ENCODE data around the gene SNX13.

Gene SNX13

DNA sequence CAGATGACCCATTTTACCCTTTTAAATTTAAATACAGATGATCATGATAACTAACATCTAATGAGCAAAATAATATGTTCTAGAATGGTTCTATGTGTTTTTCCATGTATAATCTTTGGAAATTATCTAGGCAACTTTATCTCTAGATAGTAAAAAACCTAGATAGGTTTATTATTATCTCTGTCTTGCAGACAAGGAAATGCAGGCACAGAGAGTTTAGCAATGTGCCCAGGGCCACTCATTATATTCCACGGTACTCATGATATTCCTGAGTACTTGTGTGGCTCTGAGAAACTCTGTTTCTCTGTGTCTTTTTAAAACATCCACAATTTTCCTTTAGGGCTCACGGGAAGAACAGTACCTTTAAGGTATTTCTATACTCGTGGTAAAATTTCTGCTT is 26.4 kb upstream of the SNX13 start:
- ATAC-seq (replicated peaks) (no peak), DNase-seq (no peak)
- no peak overlapping the region for H3K4me3 Mint-ChIP-seq
- H3K9me3 Mint-ChIP-seq: no peaks in the 10 kb centered on the region
- no peaks in the 10 kb centered on the region for H3K36me3 Mint-ChIP-seq (ENCODE audit: insufficient read depth)
- no peak overlapping the region for H3K27ac Mint-ChIP-seq
- peaks cover 0 to 17% of the 10 kb centered on the region in 2 donors for H3K27me3 Mint-ChIP-seq
- H3K4me1 Mint-ChIP-seq (ENCODE audit: low read depth in 2 of 2): no peaks in the 10 kb centered on the region

DNA sequence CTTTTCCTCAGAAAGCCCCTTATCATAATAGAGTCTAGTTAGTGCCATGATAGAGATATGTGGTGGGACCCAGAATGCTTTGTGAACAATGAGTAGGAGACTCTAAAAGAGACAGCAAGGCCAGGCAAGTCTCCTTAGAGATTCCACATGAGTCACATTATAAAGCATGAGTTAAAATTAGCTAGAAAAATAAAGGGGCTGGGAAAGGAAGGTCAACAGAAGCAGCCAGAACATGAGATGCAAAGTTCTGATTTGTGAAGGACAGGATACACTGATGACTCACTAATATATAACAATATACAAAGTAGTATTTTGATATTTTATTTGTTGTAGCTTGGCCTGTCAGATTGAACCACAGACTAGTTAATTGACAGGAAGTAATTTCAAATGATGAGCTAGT is 25.3 kb upstream of the SNX13 start:
- H3K4me3 Mint-ChIP-seq: no peak overlapping the region
- H3K36me3 Mint-ChIP-seq (ENCODE audit: insufficient read depth): no peaks in the 10 kb centered on the region
- H3K9me3 Mint-ChIP-seq: no peaks in the 10 kb centered on the region
- ATAC-seq (replicated peaks): no peak
- DNase-seq: no peak
- H3K4me1 Mint-ChIP-seq (ENCODE audit: low read depth in 2 of 2): no peaks in the 10 kb centered on the region
- no peak overlapping the region for H3K27ac Mint-ChIP-seq
- H3K27me3 Mint-ChIP-seq: peaks cover 0 to 19% of the 10 kb centered on the region in 2 donors

DNA sequence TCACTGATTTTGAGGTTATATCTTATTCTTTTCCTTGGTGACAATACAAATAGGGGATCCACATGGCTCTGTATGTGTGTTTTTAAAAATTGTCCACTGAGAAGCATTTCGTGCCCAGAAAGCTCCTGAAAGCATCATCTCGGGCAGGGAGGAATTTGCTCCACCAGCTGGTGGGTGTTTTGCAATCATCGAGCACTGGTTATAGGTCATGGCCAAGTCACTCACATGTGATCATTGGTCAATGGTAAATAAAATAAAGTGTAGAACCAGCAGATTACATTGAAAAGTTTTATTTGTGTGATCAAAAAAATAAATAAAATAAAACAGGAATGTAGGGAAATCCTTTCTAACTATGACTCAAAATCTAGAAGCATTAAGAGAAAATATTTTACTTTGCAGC is 23.0 kb upstream of the SNX13 start:
- Mint-ChIP-seq H3K9me3 (no peaks in the 10 kb centered on the region), H3K4me1 (ENCODE audit: low read depth in 2 of 2) (no peaks in the 10 kb centered on the region), H3K27me3 (peaks cover 6 to 22% of the 10 kb centered on the region in 2 donors), H3K27ac (no peak overlapping the region), H3K36me3 (ENCODE audit: insufficient read depth) (no peaks in the 10 kb centered on the region), H3K4me3 (no peak overlapping the region)
- DNase-seq (no peak), ATAC-seq (replicated peaks) (no peak)

DNA sequence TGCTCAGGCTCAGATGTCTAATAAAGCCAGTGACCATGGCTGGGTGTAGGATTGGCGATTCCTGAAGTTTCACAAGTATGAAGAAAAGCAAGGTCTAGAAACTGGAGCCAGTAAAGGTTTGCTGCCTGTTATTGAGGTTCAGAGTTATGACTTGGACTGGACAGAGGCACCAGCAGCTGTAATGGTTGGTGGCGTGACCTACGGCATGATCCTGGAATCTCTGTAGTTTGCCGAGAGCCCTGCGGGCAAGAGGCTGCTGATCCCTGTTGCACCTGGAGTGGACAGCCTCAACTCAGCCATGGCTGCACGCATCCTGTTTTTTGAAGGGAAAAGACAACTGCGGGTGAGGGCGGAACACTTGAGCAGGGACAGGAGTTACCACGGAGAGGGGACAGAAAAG is 22.4 kb upstream of the SNX13 start:
- Mint-ChIP-seq H3K9me3 (no peaks in the 10 kb centered on the region), H3K4me3 (no peak overlapping the region), H3K4me1 (ENCODE audit: low read depth in 2 of 2) (no peaks in the 10 kb centered on the region), H3K27ac (no peak overlapping the region), H3K27me3 (peaks cover 12 to 24% of the 10 kb centered on the region in 2 donors), H3K36me3 (ENCODE audit: insufficient read depth) (no peaks in the 10 kb centered on the region)
- DNase-seq (no peak), ATAC-seq (replicated peaks) (no peak)

DNA sequence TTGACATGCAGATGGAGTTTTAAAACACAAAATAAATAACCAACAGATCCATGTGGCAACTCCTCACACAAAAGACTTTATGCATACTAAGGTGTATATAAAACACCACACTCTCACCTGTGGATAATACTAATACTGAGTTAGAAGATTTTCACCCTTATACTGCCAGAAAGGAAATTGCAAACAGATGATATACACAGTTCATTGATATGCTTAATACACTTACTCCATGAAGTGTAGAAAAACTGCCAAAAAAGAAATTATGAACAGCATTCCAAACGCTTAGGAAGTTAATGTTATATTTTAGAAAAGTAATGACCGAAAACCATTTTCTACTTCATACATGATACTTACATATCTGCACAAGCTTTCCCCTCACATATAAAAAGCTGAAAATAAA is 17.6 kb upstream of the SNX13 start:
- no peaks in the 10 kb centered on the region for H3K36me3 Mint-ChIP-seq (ENCODE audit: insufficient read depth)
- no peak for ATAC-seq (replicated peaks)

DNA sequence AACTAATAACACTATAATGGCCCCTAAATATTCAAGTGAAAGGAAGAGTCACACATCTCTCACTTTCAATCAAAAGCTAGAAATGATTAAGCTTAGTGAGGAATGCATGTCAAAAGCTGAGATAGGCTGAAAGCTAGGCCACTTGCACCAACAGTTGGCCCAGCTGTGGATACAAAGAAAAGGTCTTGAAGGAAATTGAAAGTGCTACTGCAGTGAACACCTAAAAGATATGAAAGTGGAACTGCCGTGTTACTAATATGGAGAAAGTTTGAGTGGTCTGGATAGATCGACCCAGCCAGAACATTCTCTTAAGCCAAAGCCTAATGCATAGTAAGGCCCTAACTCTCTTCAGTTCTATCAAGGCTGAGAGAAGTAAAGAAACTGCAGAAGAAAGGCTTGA is 12.1 kb upstream of the SNX13 start:
- DNase-seq (no peak), ATAC-seq (replicated peaks) (peak; percentile 54)
- Mint-ChIP-seq H3K9me3 (no peaks in the 10 kb centered on the region), H3K27me3 (no peaks in the 10 kb centered on the region), H3K4me3 (peak overlapping the region; percentile 66 to 69), H3K36me3 (ENCODE audit: insufficient read depth) (no peaks in the 10 kb centered on the region), H3K4me1 (ENCODE audit: low read depth in 2 of 2) (peaks cover 6 to 18% of the 10 kb centered on the region in 2 donors), H3K27ac (peak overlapping the region in 1 of 2 donors; percentile 16)

More for the DNA sequence above, 17.6 kb upstream of the SNX13 start:
- no peak for DNase-seq
- H3K27ac Mint-ChIP-seq: no peak overlapping the region
- H3K27me3 Mint-ChIP-seq: peaks cover 12 to 18% of the 10 kb centered on the region in 2 donors
- no peak overlapping the region for H3K4me3 Mint-ChIP-seq
- peaks cover 0 to 5% of the 10 kb centered on the region in 2 donors for H3K4me1 Mint-ChIP-seq (ENCODE audit: low read depth in 2 of 2)
- H3K9me3 Mint-ChIP-seq: no peaks in the 10 kb centered on the region

DNA sequence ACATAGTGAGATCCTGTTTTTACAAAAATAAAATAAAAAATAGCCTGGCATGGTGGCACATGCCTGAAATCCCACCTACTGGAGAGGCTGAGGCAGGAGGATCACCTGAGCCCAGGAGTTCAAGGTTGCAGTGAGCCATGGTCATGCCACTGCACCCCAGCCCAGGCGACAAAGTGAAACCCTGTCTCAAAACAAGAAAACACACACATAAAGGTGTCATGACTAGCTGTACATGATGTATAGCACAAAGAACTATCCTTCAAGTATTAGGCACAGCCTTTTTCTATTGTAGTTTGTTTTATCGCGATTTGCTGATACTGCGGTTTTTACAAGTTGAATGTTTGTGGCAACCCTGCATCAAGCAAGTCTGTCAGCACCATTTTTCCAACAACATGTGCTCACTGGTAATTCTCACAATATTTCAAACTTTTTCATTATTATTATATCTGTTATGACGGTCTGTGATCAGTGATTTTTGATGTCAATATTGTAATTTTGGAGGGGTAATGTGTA is 11.5 kb upstream of the SNX13 start:
- H3K4me1 Mint-ChIP-seq (ENCODE audit: low read depth in 2 of 2): peaks cover 6 to 21% of the 10 kb centered on the region in 2 donors
- DNase-seq (no peak), ATAC-seq (replicated peaks) (peak; percentile 16)
- peak overlapping the region in 1 of 2 donors; percentile 16 for H3K27ac Mint-ChIP-seq
- peak overlapping the region; percentile 66 to 69 for H3K4me3 Mint-ChIP-seq
- no peaks in the 10 kb centered on the region for H3K27me3 Mint-ChIP-seq
- H3K36me3 Mint-ChIP-seq (ENCODE audit: insufficient read depth): no peaks in the 10 kb centered on the region
- H3K9me3 Mint-ChIP-seq: no peaks in the 10 kb centered on the region

DNA sequence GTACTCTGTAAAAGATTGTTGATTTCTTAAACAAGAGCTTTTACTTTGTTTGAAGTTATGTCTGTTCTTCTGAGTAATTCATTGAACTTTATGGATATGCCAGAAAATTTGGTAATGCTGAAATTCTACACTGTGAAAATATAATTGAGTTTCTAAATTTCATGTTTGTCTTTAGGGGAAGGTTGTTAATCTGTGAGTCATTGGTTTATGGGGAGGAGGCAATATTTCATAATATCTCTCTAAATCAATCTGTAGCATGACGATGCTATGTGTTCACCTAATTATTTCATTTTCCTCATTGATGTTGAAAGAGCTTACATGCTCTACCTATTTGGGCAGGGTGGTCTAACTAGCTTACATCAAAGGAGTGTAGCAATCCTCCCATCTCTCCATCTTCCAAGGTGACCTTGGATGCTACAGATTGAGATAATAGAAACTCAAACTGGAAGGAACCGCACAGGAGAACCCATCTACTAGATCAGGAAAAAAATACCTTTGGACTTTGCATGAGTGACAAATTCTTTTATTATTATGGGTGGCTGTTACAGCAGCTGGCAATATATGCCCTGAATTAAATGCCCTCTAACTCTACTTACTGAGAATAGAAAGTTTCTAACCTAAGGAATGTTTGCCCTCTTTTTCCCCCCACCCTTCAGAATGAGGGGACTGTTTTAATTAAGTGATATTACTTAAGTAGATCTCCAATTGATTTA is 8.4 kb upstream of the SNX13 start:
- DNase-seq: no peak

DNA sequence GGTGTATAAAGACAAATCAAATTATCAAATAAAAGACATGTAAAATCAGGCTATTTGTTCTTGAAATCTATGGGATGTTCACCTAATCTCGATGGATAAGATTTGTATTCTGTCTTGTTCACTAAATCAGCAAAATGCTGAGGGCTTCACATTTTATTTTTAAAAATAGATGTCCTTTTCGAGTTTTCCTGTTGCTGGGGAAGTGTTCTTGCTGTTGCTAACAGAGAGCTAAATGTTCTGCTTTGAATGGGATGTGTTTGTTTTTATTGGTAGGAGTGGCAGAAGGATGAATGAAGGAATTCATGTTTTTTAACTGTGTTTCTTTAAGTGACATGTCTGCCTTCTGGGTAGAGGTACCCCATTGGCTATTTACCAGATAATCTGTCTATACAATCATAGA is 7.3 kb upstream of the SNX13 start:
- Mint-ChIP-seq H3K27ac (no peak overlapping the region), H3K9me3 (no peaks in the 10 kb centered on the region), H3K4me3 (no peak overlapping the region), H3K4me1 (ENCODE audit: low read depth in 2 of 2) (peaks cover 5 to 14% of the 10 kb centered on the region in 2 donors), H3K36me3 (ENCODE audit: insufficient read depth) (no peaks in the 10 kb centered on the region), H3K27me3 (no peaks in the 10 kb centered on the region)
- DNase-seq (no peak), ATAC-seq (replicated peaks) (no peak)

More for the DNA sequence above, 8.4 kb upstream of the SNX13 start:
- H3K27me3 Mint-ChIP-seq: no peaks in the 10 kb centered on the region
- H3K4me3 Mint-ChIP-seq: no peak overlapping the region
- no peak overlapping the region for H3K27ac Mint-ChIP-seq
- H3K4me1 Mint-ChIP-seq (ENCODE audit: low read depth in 2 of 2): peaks cover 6 to 21% of the 10 kb centered on the region in 2 donors
- no peaks in the 10 kb centered on the region for H3K36me3 Mint-ChIP-seq (ENCODE audit: insufficient read depth)
- H3K9me3 Mint-ChIP-seq: no peaks in the 10 kb centered on the region
- ATAC-seq (replicated peaks): no peak

DNA sequence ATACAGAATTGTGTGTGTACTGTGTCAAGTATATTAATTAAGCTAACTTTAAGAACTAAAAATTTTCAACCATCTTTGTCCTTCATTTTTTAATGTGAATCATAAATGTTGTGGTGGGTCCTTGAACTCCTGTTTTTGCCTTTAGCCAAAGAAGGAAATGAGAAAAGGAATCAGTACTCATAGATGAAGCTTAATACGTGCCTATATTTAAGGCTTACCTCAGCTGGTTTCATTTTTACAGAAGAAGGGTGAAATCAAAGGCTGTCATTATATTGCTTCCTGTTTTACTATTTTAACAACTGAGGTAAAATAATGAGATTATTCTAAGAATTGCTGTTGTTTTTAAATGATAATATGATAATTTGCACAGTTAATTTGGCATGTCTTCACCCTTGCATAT is 6.3 kb upstream of the SNX13 start:
- ATAC-seq (replicated peaks) (peak; percentile 60), DNase-seq (no peak)
- Mint-ChIP-seq H3K9me3 (no peaks in the 10 kb centered on the region), H3K27ac (no peak overlapping the region), H3K4me1 (ENCODE audit: low read depth in 2 of 2) (peaks cover 0 to 9% of the 10 kb centered on the region in 2 donors), H3K27me3 (no peaks in the 10 kb centered on the region), H3K4me3 (peak overlapping the region; percentile 31 to 50), H3K36me3 (ENCODE audit: insufficient read depth) (no peaks in the 10 kb centered on the region)

DNA sequence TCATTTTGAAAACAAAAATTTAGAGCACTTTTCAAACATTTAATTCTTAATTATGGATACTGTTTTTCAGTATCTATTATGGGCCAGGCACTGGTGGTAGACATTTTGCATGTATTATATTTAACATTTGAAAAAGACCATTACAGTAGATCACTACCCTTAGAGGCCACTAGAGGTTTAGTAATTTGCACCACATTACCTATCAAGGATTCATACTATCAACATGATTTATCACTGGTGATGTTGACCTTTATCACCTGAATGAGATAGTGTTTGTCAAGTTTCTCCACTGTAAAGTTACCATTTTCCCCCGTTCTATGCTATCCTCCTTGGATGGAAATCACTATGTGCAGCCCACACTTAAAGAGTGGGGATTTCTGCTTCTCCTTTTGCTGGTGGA is 4.4 kb upstream of the SNX13 start:
- no peak for ATAC-seq (replicated peaks)
- peaks cover 5 to 16% of the 10 kb centered on the region in 2 donors for H3K4me1 Mint-ChIP-seq (ENCODE audit: low read depth in 2 of 2)
- H3K27ac Mint-ChIP-seq: no peak overlapping the region
- no peak for DNase-seq
- no peaks in the 10 kb centered on the region for H3K9me3 Mint-ChIP-seq
- peaks cover 8% of the 10 kb centered on the region for H3K36me3 Mint-ChIP-seq (ENCODE audit: insufficient read depth)
- H3K27me3 Mint-ChIP-seq: no peaks in the 10 kb centered on the region
- no peak overlapping the region for H3K4me3 Mint-ChIP-seq

DNA sequence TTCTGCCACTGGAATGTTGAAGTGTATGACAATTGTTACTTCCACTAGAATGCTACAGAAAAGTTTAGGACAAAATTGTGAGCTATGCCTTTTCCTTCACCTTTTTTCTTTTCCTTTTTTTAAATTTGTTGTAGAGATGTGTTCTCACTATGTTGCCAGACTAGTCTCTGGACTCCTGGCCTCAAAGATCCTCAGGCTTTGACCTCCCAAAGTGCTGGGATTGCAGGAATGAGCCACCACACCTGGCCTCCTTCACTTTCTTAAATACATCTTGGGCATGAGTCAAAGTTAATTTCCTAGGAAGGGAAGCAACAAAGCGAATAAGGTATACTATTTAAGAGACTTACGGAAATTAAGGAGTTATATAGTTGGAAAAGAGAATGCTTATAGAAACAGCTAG is 2.7 kb upstream of the SNX13 start:
- DNase-seq (no peak), ATAC-seq (replicated peaks) (no peak)
- no peaks in the 10 kb centered on the region for H3K27me3 Mint-ChIP-seq
- no peak overlapping the region for H3K4me3 Mint-ChIP-seq
- H3K9me3 Mint-ChIP-seq: no peaks in the 10 kb centered on the region
- peaks cover 14 to 33% of the 10 kb centered on the region in 2 donors for H3K4me1 Mint-ChIP-seq (ENCODE audit: low read depth in 2 of 2)
- peaks cover 12% of the 10 kb centered on the region for H3K36me3 Mint-ChIP-seq (ENCODE audit: insufficient read depth)
- no peak overlapping the region for H3K27ac Mint-ChIP-seq

DNA sequence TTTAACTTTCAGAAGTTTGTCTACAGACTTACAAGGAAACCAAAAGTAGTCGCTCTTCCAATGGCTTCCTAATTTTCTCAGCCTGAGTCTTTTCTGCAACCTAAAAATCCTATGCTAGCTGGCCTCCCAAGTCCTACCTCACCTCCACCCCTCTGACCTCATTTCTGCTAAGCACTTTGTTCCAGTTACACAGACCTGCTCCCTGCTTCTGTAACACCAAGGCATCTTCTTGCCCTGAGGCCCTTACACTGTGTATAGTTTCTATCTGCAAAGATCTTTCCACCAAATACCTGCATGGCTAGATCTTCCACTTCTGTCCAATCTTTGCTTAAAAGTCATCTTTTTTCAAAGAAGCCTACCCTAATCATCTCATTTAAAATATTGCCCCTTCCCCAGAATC is 1.9 kb upstream of the SNX13 start:
- H3K4me1 Mint-ChIP-seq (ENCODE audit: low read depth in 2 of 2): peaks cover 20 to 34% of the 10 kb centered on the region in 2 donors
- no peak overlapping the region for H3K4me3 Mint-ChIP-seq
- no peak for ATAC-seq (replicated peaks)

DNA sequence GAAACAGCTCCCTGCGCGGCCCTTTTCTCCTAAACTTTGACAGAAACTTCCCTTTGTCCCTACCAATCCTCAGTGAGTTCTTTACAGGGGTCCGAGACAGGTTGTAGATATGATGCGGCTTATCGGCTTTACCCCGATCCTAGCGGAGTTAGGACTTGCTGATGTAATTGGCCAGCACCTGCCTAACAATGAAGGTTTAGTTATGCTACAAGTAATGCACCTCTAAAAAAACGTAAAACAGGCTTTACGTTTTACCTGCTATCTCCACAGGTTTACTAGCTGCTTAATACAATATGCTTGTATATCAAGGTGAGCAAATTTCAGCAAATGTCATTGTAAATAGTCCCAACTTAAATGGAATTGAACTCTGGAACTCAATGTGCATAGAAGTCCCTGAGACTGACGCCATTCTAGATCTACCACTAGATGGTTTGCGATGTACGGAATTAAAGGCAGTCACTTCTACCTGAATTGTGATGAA is 697 bp upstream of the SNX13 start:
- peaks cover 16% of the 10 kb centered on the region for H3K36me3 Mint-ChIP-seq (ENCODE audit: insufficient read depth)
- peak overlapping the region; percentile 98 to 99 for H3K4me3 Mint-ChIP-seq
- peak overlapping the region; percentile 99 for H3K27ac Mint-ChIP-seq
- ATAC-seq (replicated peaks) (no peak), DNase-seq (peak in 1 of 3 experiments; percentile 8)
- H3K4me1 Mint-ChIP-seq (ENCODE audit: low read depth in 2 of 2): peaks cover 22 to 37% of the 10 kb centered on the region in 2 donors
- H3K9me3 Mint-ChIP-seq: no peaks in the 10 kb centered on the region
- no peaks in the 10 kb centered on the region for H3K27me3 Mint-ChIP-seq

More for the DNA sequence above, 1.9 kb upstream of the SNX13 start:
- Mint-ChIP-seq H3K27ac (no peak overlapping the region), H3K27me3 (no peaks in the 10 kb centered on the region), H3K36me3 (ENCODE audit: insufficient read depth) (peaks cover 16% of the 10 kb centered on the region), H3K9me3 (no peaks in the 10 kb centered on the region)
- no peak for DNase-seq

Data from effector memory CD8-positive, alpha-beta T cell (primary cell).